HepG2 (cell line): ENCODE measurements around the gene POLDIP3. TPM values are rescaled to one million over a fixed set of nuclear protein-coding genes. Genes with fewer than 3 reads are reported as not detected.

Experiments
- CEBPB ChIP-seq: IDR thresholded peaks from 2 replicates; pipeline ENCODE4 v1.6.1; 2011; ENCODE audit warnings: low read depth, low read length, improper control_type of control experiment, borderline replicate concordance
- HNRNPLL ChIP-seq: fragments of 200-400 bp; formaldehyde crosslinking; IDR thresholded peaks from 2 replicates; pipeline ENCODE4 v1.6.1; 2017; ENCODE audit warnings: mild to moderate bottlenecking, low read depth, low read length; ENCODE audit not compliant: poor library complexity, severe bottlenecking
- HNRNPUL1 ChIP-seq: fragments of 200-400 bp; formaldehyde crosslinking; IDR thresholded peaks from 2 replicates; pipeline ENCODE4 v1.6.1; 2017; ENCODE audit warnings: low read depth, mild to moderate bottlenecking, low read length, moderate library complexity
- KMT2A ChIP-seq: sonication (generic); formaldehyde crosslinking; IDR thresholded peaks from 2 replicates; pipeline ENCODE4 v1.4.0; 2020; ENCODE audit warnings: missing genetic modification reagents
- PITX1 ChIP-seq: sonication (generic); formaldehyde crosslinking; IDR thresholded peaks from 2 replicates; pipeline ENCODE4 v1.5.1; 2020; ENCODE audit warnings: mild to moderate bottlenecking, missing genetic modification reagents
- SALL1 ChIP-seq: sonication (generic); formaldehyde crosslinking; IDR thresholded peaks from 2 replicates; pipeline ENCODE4 v1.8.0; 2022; ENCODE audit warnings: mild to moderate bottlenecking, missing genetic modification reagents
- SMAD3 ChIP-seq: sonication (generic); formaldehyde crosslinking; IDR thresholded peaks from 2 replicates; pipeline ENCODE4 v1.4.0; 2020; ENCODE audit warnings: missing genetic modification reagents
- STAT5B ChIP-seq: sonication (generic); formaldehyde crosslinking; IDR thresholded peaks from 2 replicates; pipeline ENCODE4 v1.4.0; 2020; ENCODE audit warnings: missing genetic modification reagents
- ZNF256 ChIP-seq: sonication (generic); formaldehyde crosslinking; conservative IDR thresholded peaks from 2 replicates; pipeline ENCODE4 v1.4.0; 2020; ENCODE audit warnings: missing genetic modification reagents
- ZNF260 ChIP-seq: sonication (generic); formaldehyde crosslinking; IDR thresholded peaks from 2 replicates; pipeline ENCODE4 v1.4.0; 2020; ENCODE audit warnings: missing genetic modification reagents, low read depth, mild to moderate bottlenecking, borderline replicate concordance
- ZNF329 ChIP-seq: sonication (generic); formaldehyde crosslinking; IDR thresholded peaks from 2 replicates; pipeline ENCODE4 v1.9.0; 2021; ENCODE audit warnings: low read depth, mild to moderate bottlenecking, missing genetic modification reagents
- ZNF816 ChIP-seq: sonication (generic); formaldehyde crosslinking; IDR thresholded peaks from 2 replicates; pipeline ENCODE4 v1.8.0; 2022; ENCODE audit warnings: missing genetic modification reagents, mild to moderate bottlenecking, borderline replicate concordance
- ZSCAN9 ChIP-seq: IDR thresholded peaks from 2 replicates; pipeline ENCODE4 v1.6.1; 2016; ENCODE audit warnings: borderline replicate concordance
- polyA plus RNA-seq, 8 experiments: library from polyadenylated mRNA; depleted of rRNA in 3 of 8; stranded (reverse) in 7 of 8; unstranded in 1 of 8; fragments of >200 nt; fragmentation: Illumina TruSeq in 4 of 8; extraction: Trizol in 4 of 8; gene quantifications; 2 replicates each; pipeline versions ENCODE4 v1.2.1 to v1.2.3, GENCODE V29; 2011 to 2016; ENCODE audit warnings: low read depth in 4 of 8, missing spikeins in 1 of 8, mixed read lengths in 1 of 8; ENCODE audit not compliant: insufficient read depth in 1 of 8
- total RNA-seq, 5 experiments: library from RNA; depleted of rRNA; stranded (reverse); fragments of >200 nt; fragmentation: Illumina TruSeq; extraction: Trizol; gene quantifications; 2 replicates each; pipeline ENCODE4 v1.2.3, GENCODE V29; 2016; ENCODE audit warnings: low read depth in 1 of 5
- TF ChIP-seq, protein P1 (sequence below): sonication (generic); formaldehyde crosslinking; IDR thresholded peaks from 2 replicates; pipeline ENCODE4 v1.4.0; 2020; ENCODE audit warnings: missing genetic modification reagents
- TF ChIP-seq, protein P2 (sequence below), 2 experiments: sonication (generic) in 1 of 2; formaldehyde crosslinking in 1 of 2; IDR thresholded peaks; 2 replicates each; pipeline versions ENCODE4 v1.4.0 to v1.6.1; 2018 to 2020; ENCODE audit warnings: missing genetic modification reagents in 2 of 2, borderline replicate concordance in 1 of 2, low read depth in 1 of 2, mild to moderate bottlenecking in 1 of 2, missing biosample characterization in 1 of 2
- TF ChIP-seq, protein P3 (sequence below): sonication (generic); formaldehyde crosslinking; IDR thresholded peaks from 2 replicates; pipeline ENCODE4 v1.5.0; 2020; ENCODE audit warnings: mild to moderate bottlenecking, missing genetic modification reagents
- TF ChIP-seq, protein P4 (sequence below): sonication (generic); formaldehyde crosslinking; IDR thresholded peaks from 2 replicates; pipeline ENCODE4 v1.4.0; 2020; ENCODE audit warnings: mild to moderate bottlenecking, missing genetic modification reagents
- TF ChIP-seq, protein P5 (sequence below): sonication (generic); formaldehyde crosslinking; IDR thresholded peaks from 2 replicates; pipeline ENCODE4 v1.4.0; 2020; ENCODE audit warnings: missing genetic modification reagents

The POLDIP3 gene
- total and polyA plus RNA-seq, 2 of the 13 experiments (the other 11 are each of a cell fraction or from before 2014, with no cell fraction given): 45.8 to 47.4 TPM

DNA sequence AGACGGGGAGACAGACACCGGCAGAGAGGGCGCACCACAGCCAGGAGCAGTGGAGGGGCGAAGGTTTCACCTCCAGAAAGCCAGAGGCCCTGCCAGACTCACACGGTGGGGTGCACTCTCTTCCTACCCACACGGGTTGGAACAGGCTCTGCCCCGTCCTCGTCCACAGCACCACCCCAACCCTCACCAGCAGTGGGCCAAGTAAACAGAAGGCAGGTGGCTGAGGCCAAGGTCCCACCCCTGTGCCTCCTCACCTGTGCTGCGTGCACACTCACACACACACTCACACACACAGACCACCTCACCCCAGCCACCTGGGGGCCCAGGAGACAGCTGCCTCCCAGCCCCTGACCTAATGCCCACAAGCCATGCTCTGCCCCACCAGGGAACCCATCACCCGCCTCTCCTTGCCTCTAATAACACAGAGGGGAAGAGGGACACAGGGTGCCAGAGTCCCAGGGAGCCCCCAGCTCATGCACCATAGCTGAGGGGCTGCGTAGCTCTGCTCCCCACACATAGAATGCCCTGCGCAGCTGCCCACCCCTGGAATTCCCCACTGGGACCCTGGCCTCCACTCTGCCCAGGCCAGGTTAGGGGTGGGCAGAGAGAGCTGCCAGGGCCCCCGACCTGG lies 31.4 kb upstream of the POLDIP3 start (continued):
- TF ChIP-seq, protein P1, sequence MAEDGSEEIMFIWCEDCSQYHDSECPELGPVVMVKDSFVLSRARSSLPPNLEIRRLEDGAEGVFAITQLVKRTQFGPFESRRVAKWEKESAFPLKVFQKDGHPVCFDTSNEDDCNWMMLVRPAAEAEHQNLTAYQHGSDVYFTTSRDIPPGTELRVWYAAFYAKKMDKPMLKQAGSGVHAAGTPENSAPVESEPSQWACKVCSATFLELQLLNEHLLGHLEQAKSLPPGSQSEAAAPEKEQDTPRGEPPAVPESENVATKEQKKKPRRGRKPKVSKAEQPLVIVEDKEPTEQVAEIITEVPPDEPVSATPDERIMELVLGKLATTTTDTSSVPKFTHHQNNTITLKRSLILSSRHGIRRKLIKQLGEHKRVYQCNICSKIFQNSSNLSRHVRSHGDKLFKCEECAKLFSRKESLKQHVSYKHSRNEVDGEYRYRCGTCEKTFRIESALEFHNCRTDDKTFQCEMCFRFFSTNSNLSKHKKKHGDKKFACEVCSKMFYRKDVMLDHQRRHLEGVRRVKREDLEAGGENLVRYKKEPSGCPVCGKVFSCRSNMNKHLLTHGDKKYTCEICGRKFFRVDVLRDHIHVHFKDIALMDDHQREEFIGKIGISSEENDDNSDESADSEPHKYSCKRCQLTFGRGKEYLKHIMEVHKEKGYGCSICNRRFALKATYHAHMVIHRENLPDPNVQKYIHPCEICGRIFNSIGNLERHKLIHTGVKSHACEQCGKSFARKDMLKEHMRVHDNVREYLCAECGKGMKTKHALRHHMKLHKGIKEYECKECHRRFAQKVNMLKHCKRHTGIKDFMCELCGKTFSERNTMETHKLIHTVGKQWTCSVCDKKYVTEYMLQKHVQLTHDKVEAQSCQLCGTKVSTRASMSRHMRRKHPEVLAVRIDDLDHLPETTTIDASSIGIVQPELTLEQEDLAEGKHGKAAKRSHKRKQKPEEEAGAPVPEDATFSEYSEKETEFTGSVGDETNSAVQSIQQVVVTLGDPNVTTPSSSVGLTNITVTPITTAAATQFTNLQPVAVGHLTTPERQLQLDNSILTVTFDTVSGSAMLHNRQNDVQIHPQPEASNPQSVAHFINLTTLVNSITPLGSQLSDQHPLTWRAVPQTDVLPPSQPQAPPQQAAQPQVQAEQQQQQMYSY (CRISPR knock-in tag): no peak
- 0 out of 2 replicates have a peak, but pooled peaks have one; percentile 3 for TF ChIP-seq PITX1
- TF ChIP-seq HNRNPUL1: no peak
- TF ChIP-seq ZNF816 (CRISPR knock-in tag): no peak
- peak; percentile 57; the same call in 1 of the 2 replicates for TF ChIP-seq SALL1
- TF ChIP-seq STAT5B (CRISPR knock-in tag): no peak
- TF ChIP-seq ZNF329 (CRISPR knock-in tag): no peak
- no peak for TF ChIP-seq ZNF260
- peak; percentile 33; the same call in 1 of the 2 replicates for TF ChIP-seq ZSCAN9 (CRISPR knock-in tag)
- no peak for TF ChIP-seq HNRNPLL
- TF ChIP-seq, protein P2, sequence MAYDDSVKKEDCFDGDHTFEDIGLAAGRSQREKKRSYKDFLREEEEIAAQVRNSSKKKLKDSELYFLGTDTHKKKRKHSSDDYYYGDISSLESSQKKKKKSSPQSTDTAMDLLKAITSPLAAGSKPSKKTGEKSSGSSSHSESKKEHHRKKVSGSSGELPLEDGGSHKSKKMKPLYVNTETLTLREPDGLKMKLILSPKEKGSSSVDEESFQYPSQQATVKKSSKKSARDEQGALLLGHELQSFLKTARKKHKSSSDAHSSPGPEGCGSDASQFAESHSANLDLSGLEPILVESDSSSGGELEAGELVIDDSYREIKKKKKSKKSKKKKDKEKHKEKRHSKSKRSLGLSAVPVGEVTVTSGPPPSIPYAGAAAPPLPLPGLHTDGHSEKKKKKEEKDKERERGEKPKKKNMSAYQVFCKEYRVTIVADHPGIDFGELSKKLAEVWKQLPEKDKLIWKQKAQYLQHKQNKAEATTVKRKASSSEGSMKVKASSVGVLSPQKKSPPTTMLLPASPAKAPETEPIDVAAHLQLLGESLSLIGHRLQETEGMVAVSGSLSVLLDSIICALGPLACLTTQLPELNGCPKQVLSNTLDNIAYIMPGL (CRISPR knock-in tag; IDR thresholded peaks at IDR 0.05; ENCODE audit: borderline replicate concordance in 1 of 2, low read depth in 1 of 2): no peak
- TF ChIP-seq ZNF256 (CRISPR knock-in tag): no peak
- TF ChIP-seq KMT2A (CRISPR knock-in tag): 0 out of 2 replicates have a peak, but pooled peaks have one; percentile 10
- no peak for TF ChIP-seq CEBPB
- TF ChIP-seq, protein P3, sequence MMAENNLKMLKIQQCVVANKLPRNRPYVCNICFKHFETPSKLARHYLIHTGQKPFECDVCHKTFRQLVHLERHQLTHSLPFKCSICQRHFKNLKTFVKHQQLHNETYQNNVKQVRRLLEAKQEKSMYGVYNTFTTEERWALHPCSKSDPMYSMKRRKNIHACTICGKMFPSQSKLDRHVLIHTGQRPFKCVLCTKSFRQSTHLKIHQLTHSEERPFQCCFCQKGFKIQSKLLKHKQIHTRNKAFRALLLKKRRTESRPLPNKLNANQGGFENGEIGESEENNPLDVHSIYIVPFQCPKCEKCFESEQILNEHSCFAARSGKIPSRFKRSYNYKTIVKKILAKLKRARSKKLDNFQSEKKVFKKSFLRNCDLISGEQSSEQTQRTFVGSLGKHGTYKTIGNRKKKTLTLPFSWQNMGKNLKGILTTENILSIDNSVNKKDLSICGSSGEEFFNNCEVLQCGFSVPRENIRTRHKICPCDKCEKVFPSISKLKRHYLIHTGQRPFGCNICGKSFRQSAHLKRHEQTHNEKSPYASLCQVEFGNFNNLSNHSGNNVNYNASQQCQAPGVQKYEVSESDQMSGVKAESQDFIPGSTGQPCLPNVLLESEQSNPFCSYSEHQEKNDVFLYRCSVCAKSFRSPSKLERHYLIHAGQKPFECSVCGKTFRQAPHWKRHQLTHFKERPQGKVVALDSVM: no peak
- no peak for TF ChIP-seq SMAD3
- TF ChIP-seq, protein P4, sequence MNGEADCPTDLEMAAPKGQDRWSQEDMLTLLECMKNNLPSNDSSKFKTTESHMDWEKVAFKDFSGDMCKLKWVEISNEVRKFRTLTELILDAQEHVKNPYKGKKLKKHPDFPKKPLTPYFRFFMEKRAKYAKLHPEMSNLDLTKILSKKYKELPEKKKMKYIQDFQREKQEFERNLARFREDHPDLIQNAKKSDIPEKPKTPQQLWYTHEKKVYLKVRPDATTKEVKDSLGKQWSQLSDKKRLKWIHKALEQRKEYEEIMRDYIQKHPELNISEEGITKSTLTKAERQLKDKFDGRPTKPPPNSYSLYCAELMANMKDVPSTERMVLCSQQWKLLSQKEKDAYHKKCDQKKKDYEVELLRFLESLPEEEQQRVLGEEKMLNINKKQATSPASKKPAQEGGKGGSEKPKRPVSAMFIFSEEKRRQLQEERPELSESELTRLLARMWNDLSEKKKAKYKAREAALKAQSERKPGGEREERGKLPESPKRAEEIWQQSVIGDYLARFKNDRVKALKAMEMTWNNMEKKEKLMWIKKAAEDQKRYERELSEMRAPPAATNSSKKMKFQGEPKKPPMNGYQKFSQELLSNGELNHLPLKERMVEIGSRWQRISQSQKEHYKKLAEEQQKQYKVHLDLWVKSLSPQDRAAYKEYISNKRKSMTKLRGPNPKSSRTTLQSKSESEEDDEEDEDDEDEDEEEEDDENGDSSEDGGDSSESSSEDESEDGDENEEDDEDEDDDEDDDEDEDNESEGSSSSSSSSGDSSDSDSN (CRISPR knock-in tag): peak; percentile 9; the same call in 1 of the 2 replicates
- TF ChIP-seq, protein P5, sequence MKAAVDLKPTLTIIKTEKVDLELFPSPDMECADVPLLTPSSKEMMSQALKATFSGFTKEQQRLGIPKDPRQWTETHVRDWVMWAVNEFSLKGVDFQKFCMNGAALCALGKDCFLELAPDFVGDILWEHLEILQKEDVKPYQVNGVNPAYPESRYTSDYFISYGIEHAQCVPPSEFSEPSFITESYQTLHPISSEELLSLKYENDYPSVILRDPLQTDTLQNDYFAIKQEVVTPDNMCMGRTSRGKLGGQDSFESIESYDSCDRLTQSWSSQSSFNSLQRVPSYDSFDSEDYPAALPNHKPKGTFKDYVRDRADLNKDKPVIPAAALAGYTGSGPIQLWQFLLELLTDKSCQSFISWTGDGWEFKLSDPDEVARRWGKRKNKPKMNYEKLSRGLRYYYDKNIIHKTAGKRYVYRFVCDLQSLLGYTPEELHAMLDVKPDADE (CRISPR knock-in tag): no peak
